GDM1 (cell line): Measurements from ENCODE around the gene CEBPG.

Experiments used
- DNase-seq: peaks from one replicate; lab custom pipeline; 2025; lab: John Stamatoyannopoulos, UW

The CEBPG gene

GRCh38 chr19:33395561-33396550 lies 22.3 kb downstream of the CEBPG start:
- DNase-seq: no peak

- DNase-seq: no peak
Observed at GRCh38 chr19:33396701-33397535, 23.4 kb downstream of the CEBPG start.

- no peak for DNase-seq
Observed at GRCh38 chr19:33397536-33398360, 24.2 kb downstream of the CEBPG start.

- no peak for DNase-seq
Observed at GRCh38 chr19:33398361-33399060, 25.0 kb downstream of the CEBPG start.

DNA sequence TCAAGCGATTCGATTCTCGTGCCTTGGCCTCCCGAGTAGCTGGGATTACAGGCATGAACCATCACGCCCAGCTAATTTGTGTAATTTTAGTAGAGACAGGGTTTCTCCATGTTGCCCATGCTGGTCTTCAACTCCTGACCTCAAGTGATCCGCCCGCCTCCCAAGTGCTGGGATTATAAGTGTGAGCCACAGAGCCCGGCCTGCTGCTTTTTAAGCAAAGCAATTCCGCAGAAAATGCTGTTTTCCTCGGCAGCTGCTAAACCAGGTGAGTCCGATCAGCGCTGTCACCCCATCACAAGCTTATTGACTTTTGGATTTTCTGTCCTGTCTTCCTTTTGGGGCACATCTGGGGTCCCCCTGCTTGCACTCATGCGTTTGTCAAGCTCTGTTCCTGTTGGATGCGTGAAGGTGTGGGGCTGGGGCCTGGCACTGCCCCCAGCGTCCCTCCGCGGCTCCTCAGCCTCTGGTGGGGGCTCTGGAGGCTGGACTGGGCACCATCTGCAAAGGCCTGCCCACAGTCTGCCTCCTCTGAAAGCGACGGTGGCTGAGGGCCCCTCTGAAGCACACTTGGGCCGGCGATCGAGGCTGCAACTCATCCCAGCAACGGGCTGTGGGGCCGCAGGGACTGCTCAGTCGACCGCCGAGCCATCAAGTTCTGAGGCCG lies 25.7 kb downstream of the CEBPG start:
- DNase-seq: no peak

GRCh38 chr19:33399745-33400681 lies 26.5 kb downstream of the CEBPG start:
- DNase-seq: no peak

DNA sequence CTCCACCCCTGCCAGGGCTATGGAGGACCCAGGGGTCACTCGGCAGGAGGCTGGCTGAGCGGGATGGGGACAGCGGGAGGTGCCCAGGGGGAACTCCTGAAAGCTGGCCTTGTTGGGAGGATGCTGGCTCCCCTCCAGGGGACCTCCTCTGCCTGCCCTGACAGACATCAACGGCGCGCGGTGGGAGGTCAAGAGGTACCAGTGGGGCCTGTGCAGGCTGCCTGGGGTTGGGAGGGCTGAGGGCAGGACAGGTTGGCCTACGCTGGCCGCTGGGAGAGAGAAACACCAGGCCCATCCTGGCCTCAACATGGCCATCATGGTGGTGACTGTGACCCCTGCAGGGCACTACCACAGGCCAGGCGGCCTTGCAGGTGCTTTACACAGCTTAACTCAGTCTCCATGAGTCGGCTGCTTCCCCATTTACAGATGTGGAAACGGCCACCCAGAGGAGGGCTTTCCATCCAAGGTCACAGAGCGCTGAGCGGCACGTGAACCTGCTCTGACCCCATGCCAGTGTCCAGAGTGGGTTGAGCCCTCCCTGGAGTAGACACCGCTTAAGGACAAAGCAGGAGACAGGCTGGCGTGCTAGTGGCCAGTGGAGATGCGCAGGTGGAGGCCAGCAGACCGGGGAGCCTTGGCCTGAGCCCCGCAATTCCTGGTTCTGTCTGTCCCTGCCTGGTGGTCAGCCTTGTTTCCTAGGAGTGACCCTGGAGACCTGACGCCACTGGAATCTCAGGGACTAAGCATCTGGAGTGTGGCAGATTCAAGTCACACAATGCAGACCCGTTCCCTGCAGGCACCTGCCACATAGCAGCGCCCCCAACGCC lies 27.6 kb downstream of the CEBPG start:
- DNase-seq: no peak

DNA sequence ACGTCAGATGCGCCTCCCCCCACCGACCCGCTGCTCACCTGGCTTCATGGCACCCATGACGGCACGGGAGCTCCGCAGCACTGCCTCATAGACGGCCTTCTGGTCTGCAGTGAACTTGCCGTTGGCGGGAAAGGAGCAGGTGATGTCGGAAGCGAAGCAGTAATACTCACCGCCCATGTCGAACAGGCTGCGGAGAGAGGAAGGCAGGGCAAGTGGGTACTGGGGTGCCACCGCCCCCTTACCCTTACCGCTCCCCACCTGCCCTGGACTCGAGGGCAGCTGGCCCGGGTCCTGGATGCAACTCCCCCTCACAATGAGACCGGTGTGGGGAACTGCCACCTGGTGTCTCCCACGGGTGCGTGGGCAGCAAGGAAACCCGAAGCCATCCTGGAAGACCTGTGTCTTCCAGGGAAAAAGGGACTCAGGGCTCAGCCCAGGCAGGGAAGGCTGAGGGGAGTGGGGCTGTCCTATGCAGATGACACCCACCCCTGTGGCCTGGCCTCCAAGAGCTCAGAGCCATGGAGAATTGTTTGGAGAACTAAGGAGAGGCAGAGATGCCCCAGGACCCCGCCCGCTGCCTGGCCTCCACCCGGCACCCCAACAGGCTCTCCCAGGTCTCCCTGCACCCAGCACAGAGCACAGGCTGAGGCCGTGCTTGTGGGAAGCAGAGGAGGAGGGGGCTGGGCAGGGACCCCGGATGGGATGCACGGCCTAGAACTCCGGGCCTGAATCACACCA lies 28.3 kb downstream of the CEBPG start:
- DNase-seq: no peak

DNA sequence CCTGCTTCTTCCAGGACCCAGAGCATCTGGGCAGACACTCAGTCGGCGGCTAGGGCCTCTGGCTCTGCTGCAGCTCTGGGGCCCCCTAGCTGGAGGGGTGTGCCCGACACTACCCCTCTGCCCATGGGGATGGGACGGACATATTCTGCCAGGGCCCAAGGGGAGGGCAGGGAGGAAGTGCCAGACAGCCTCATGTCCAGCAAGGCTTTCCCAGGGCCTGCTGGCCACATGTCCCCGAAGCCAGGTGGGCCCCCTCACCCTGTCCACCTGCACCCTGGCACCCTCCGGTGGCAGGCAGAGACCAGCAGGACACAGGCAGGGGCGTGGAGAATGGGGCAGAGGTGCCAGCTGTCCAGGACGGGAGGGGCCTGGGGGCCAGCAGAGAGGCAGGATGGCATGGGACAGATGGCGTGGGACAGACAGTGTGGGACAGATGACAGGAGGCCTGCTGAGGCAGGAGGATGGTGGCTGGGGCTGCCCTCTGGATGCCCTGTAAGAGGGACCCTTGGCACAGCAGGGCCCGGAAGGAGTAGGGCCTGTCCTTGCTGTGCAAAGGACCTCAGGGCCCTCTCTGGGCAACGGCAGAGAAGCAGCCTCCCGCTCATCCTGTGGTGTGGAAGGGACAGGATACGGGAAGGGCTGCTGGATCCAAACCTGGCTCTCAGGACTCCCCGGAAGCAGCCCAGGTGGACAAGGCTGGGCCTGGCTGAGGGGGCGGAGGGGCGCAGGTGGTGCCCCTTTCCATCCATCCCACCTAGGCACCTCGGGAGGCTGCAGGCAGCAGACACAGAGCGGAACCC lies 29.1 kb downstream of the CEBPG start:
- no peak for DNase-seq

- DNase-seq: no peak
Observed at GRCh38 chr19:33403221-33403972, 29.9 kb downstream of the CEBPG start.

- no peak for DNase-seq
Observed at GRCh38 chr19:33403973-33404304, 30.4 kb downstream of the CEBPG start.

- DNase-seq: no peak
Observed at GRCh38 chr19:33404506-33405253, 31.2 kb downstream of the CEBPG start.

GRCh38 chr19:33405254-33405552 lies 31.7 kb downstream of the CEBPG start:
- DNase-seq: no peak

DNA sequence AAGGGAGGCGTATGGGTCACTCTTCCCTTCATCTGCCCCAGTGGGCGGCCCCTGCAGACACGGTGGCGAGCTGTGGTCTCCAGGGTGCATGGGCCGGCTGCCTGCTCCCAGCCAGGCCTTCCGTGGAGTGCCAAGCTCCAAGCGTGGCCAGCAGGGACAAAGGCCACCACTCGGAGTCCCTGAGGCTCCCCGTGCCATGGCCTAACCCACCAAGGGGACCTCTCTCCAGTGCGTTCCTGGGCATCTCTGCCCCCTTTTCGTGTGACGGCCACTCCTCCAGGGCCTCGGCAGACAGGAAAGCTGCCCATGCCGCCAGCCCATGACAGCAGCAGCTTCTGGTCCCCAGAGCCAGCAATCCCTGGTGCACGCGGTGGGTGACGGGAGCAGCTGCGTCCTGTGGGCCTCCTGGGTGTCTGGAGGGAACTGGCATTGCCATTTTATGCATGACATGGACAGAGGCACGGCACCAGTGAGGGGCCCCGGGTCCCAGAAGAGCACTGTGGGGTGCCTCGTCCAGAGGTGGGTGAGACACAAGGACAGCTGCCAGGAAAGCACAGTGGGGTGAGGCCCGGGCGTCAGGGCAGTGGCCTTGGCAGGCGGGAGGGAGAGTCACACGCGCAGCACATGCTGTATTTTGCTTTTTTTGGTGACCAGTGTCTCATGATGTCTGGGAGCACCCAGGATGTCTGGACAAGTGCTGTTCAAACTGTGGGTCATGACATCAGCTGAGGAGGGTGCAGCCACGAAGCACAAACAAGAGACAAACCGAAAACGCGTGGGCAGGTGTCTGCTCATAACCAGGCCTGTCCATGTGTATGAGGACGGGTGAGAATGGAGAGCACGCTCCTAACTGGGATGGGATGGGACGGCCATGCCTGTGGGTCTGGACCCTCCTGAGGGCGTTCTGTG lies 32.3 kb downstream of the CEBPG start:
- no peak for DNase-seq
